ENCODE measurements around the gene SLC7A7.

Gene SLC7A7

GRCh38 chr14:22847661-22848341, 32.6 kb upstream of the SLC7A7 start:
- TF ChIP-seq CTCF (IDR thresholded peaks at IDR 0.05; ENCODE audit: control insufficient read depth, extremely low read depth, insufficient read depth), result no peak
- no peak overlapping the region for H3K4me3 ChIP-seq (ENCODE audit: low read depth, low read length)
- no peak for DNase-seq (ENCODE audit: low read depth)

GRCh38 chr14:22846811-22847307, 31.6 kb upstream of the SLC7A7 start:
- TF ChIP-seq CTCF (IDR thresholded peaks at IDR 0.05; ENCODE audit: control insufficient read depth, extremely low read depth, insufficient read depth), result no peak
- no peak overlapping the region for H3K4me3 ChIP-seq (ENCODE audit: low read depth, low read length)
- no peak for DNase-seq (ENCODE audit: low read depth)

DNA sequence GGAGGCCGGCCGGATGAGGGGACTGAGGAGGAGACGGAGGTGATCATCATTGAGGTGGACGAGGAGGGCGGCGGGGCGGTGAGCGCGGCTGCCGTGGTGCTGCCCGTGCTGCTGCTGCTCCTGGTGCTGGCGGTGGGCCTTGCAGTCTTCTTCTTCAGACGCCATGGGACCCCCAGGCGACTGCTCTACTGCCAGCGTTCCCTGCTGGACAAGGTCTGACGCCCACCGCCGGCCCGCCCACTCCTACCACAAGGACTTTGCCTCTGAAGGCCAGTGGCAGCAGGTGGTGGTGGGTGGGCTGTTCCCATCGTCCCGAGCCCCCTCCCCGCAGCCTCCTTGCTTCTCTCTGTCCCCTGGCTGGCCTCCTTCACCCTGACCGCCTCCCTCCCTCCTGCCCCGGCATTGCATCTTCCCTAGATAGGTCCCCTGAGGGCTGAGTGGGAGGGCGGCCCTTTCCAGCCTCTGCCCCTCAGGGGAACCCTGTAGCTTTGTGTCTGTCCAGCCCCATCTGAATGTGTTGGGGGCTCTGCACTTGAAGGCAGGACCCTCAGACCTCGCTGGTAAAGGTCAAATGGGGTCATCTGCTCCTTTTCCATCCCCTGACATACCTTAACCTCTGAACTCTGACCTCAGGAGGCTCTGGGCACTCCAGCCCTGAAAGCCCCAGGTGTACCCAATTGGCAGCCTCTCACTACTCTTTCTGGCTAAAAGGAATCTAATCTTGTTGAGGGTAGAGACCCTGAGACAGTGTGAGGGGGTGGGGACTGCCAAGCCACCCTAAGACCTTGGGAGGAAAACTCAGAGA, 30.8 kb upstream of the SLC7A7 start:
- no peak overlapping the region for H3K4me3 ChIP-seq (ENCODE audit: low read depth, low read length)
- no peak for TF ChIP-seq CTCF (IDR thresholded peaks at IDR 0.05; ENCODE audit: control insufficient read depth, extremely low read depth, insufficient read depth)
- DNase-seq (ENCODE audit: low read depth), result no peak

- DNase-seq (ENCODE audit: low read depth), result no peak
- TF ChIP-seq CTCF (IDR thresholded peaks at IDR 0.05; ENCODE audit: control insufficient read depth, extremely low read depth, insufficient read depth), result no peak
- no peak overlapping the region for H3K4me3 ChIP-seq (ENCODE audit: low read depth, low read length)
Measured at GRCh38 chr14:22845103-22845394, 29.8 kb upstream of the SLC7A7 start.

- DNase-seq (ENCODE audit: low read depth), result no peak
- H3K4me3 ChIP-seq (ENCODE audit: low read depth, low read length), result no peak overlapping the region
- no peak for TF ChIP-seq CTCF (IDR thresholded peaks at IDR 0.05; ENCODE audit: control insufficient read depth, extremely low read depth, insufficient read depth)
Measured at GRCh38 chr14:22844221-22845102, 29.2 kb upstream of the SLC7A7 start.

DNA sequence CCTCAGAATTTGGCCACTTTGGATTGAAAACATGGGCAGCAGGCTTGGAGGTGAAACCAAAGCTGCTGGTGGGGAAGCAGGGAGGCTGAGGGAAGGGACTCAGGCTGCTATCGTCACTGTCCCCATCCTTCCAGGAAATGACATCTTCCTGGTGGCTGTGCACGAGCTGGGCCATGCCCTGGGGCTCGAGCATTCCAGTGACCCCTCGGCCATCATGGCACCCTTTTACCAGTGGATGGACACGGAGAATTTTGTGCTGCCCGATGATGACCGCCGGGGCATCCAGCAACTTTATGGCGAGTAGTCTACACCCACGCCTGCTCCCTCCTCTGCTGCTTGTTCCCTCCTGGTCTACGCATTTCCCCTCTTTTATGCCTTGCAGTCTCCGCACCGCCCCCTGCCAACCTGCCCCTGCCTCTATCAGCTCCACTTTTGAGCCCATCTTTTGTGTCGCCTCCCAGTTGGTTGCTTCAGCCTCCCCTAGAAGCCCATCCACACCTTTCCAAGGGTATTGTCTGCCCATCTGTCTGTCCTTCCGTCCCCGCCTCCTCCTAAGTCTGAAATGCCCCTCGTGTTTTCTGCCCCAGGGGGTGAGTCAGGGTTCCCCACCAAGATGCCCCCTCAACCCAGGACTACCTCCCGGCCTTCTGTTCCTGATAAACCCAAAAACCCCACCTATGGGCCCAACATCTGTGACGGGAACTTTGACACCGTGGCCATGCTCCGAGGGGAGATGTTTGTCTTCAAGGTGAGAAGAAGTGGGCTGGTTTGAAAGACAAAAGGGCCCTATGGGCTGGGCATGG, 28.1 kb upstream of the SLC7A7 start:
- no peak overlapping the region for H3K4me3 ChIP-seq (ENCODE audit: low read depth, low read length)
- no peak for TF ChIP-seq CTCF (IDR thresholded peaks at IDR 0.05; ENCODE audit: control insufficient read depth, extremely low read depth, insufficient read depth)
- no peak for DNase-seq (ENCODE audit: low read depth)
